ENCODE results near the gene WSB2. TPM values are rescaled to one million over a fixed set of nuclear protein-coding genes. Genes with fewer than 3 reads are reported as not detected.
"Not testable (repeated sequence)": the region's sequence is repeated elsewhere in the genome, so short reads cannot be mapped to it uniquely, and the experiment has no call there.

Gene WSB2
- total RNA-seq, 2 experiments from 2014 or later, result 31.0 to 31.7 TPM

DNA sequence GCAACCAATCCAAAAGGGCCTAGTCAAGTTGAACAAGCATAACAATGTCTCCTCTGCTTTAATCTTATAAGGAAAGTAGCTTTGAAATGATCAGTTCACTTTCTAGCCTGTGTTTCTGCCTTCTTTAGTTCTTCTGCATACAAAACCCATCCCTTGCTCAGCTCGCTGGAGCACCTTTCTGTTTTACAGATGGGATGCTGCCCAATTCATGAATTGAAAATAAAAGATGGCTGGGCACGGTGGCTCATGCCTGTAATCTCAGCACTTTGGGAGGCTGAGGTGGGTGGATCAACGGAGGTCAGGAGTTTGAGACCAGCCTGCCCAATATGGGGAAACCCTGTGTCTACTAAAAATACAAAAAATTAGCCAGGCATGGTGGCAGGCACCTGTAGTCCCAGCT lies 49.0 kb downstream of the WSB2 start:
- intact Hi-C loops (cut with micrococcal nuclease), result no loop called here
- Mint-ChIP-seq H3K27ac (no peak overlapping the region), H3K9me3 (no peaks in the 10 kb centered on the region), H3K27me3 (ENCODE audit: low read depth) (no peaks in the 10 kb centered on the region), H3K4me1 (ENCODE audit: low read depth) (peaks cover 4% of the 10 kb centered on the region), H3K36me3 (ENCODE audit: low read depth) (no peaks in the 10 kb centered on the region), H3K4me3 (no peak overlapping the region)
- DNase-seq, result no peak
- CTCF ChIA-PET, result interaction anchor here (0.9 kb wide), 1 partner anchor 137 kb away, joined by 11 read pairs; no protein-coding TSS in a partner anchor

GRCh38 chr12:118011377-118011776 lies 49.6 kb downstream of the WSB2 start:
- Mint-ChIP-seq H3K9me3 (no peaks in the 10 kb centered on the region), H3K36me3 (ENCODE audit: low read depth) (no peaks in the 10 kb centered on the region), H3K4me1 (ENCODE audit: low read depth) (peaks cover 3% of the 10 kb centered on the region), H3K27ac (no peak overlapping the region), H3K27me3 (ENCODE audit: low read depth) (no peaks in the 10 kb centered on the region), H3K4me3 (no peak overlapping the region)
- intact Hi-C loops (cut with micrococcal nuclease), result no loop called here
- CTCF ChIA-PET, result interaction anchor here (0.9 kb wide), 1 partner anchor 136 kb away, joined by 11 read pairs; no protein-coding TSS in a partner anchor
- DNase-seq, result no peak

GRCh38 chr12:118010903-118011302 lies 50.1 kb downstream of the WSB2 start:
- H3K36me3 Mint-ChIP-seq (ENCODE audit: low read depth), result no peaks in the 10 kb centered on the region
- H3K27ac Mint-ChIP-seq, result no peak overlapping the region
- CTCF ChIA-PET, result no interaction called here
- peaks cover under 1% of the 10 kb centered on the region for H3K4me1 Mint-ChIP-seq (ENCODE audit: low read depth)
- H3K9me3 Mint-ChIP-seq, result no peaks in the 10 kb centered on the region
- intact Hi-C loops (cut with micrococcal nuclease), result no loop called here
- H3K27me3 Mint-ChIP-seq (ENCODE audit: low read depth), result no peaks in the 10 kb centered on the region
- DNase-seq, result no peak
- H3K4me3 Mint-ChIP-seq, result no peak overlapping the region

DNA sequence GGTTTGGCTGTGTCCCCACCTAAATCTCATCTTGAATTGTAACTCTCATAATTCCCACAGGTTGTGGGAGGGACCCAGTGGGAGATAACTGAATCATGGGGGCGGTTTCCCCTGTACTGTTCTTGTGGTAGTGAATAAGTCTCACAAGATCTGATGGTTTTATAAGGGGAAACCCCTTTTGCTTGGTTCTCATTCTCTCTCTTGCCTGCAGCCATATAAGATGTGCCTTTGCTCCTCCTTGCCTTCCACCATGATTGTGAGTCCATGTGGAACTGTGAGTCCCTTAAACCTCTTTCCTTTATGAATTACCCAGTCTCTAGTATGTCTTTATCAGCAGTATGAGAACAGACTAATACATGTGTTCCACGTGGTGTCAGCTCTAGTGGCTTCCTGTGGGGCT lies 61.2 kb downstream of the WSB2 start:
- H3K36me3 Mint-ChIP-seq (ENCODE audit: low read depth); H3K27ac Mint-ChIP-seq; H3K27me3 Mint-ChIP-seq (ENCODE audit: low read depth); intact Hi-C loops (cut with micrococcal nuclease); H3K9me3 Mint-ChIP-seq; H3K4me3 Mint-ChIP-seq; H3K4me1 Mint-ChIP-seq (ENCODE audit: low read depth); CTCF ChIA-PET: not testable (repeated sequence)
- DNase-seq, result peak; percentile 8

- H3K4me1 Mint-ChIP-seq (ENCODE audit: low read depth), result no peaks in the 10 kb centered on the region
Measured at GRCh38 chr12:117998719-117999118, 62.3 kb downstream of the WSB2 start.

DNA sequence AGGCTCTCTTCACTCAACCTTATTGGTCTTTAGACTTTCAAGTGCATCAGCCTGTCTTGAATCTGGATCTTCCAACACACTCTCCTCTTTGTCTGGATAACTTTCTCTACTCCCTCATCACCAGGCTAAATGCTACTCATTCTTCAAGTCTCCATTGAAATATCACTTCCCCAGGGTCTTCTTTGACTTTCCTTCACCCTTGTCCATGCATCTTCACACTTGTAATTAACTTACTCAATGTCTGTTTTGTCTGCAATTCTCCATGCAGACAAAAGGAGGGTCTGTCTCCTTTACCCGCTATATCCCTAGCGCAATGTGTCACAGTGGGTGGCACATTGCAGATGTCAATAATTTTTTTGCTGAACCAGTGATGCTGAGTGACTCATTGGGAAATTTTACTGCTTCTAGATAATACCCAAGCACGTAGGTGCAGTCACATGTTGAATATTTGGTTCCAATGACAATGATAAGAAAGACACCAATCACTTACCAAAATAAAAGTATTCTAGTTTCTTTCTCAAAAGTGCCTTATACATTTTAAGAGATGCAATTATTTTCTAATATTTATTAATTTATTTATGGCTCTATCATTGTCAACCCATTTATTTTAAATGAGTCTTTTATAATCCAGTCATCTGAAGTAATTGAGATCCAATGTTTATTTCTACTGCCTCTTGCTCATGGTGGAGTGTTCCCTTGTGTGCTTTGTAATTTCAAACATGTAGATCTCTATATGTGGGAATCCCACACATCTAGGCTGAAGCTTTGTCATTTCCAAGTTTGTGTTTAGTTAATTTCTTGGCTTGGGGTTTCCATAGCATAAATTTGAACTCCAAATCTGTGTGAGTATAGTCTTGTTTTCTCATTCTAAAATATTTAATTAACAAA lies 66.2 kb downstream of the WSB2 start:
- DNase-seq, result no peak
- Mint-ChIP-seq H3K27ac (no peak overlapping the region), H3K9me3 (peaks cover 5% of the 10 kb centered on the region), H3K4me1 (ENCODE audit: low read depth) (no peaks in the 10 kb centered on the region), H3K36me3 (ENCODE audit: low read depth) (no peaks in the 10 kb centered on the region), H3K4me3 (no peak overlapping the region), H3K27me3 (ENCODE audit: low read depth) (peaks cover 7% of the 10 kb centered on the region)
- CTCF ChIA-PET, result interaction anchor here (0.6 to 1.1 kb wide), 2 partner anchors 120 to 240 kb away, joined by 3 read pairs; no protein-coding TSS in a partner anchor
- intact Hi-C loops (cut with micrococcal nuclease), result no loop called here

More at GRCh38 chr12:117998719-117999118, 62.3 kb downstream of the WSB2 start:
- intact Hi-C loops (cut with micrococcal nuclease), result no loop called here
- no peak overlapping the region for H3K27ac Mint-ChIP-seq
- H3K9me3 Mint-ChIP-seq, result peaks cover 9% of the 10 kb centered on the region
- no peaks in the 10 kb centered on the region for H3K36me3 Mint-ChIP-seq (ENCODE audit: low read depth)
- H3K4me3 Mint-ChIP-seq, result no peak overlapping the region
- CTCF ChIA-PET, result no interaction called here
- DNase-seq, result no peak
- peaks cover 4% of the 10 kb centered on the region for H3K27me3 Mint-ChIP-seq (ENCODE audit: low read depth)

GRCh38 chr12:117986705-117987469 lies 74.1 kb downstream of the WSB2 start:
- no peak overlapping the region for H3K27ac Mint-ChIP-seq
- H3K27me3 Mint-ChIP-seq (ENCODE audit: low read depth), result peaks cover 13% of the 10 kb centered on the region
- H3K4me1 Mint-ChIP-seq (ENCODE audit: low read depth), result peaks cover 3% of the 10 kb centered on the region
- no peak for DNase-seq
- CTCF ChIA-PET, result interaction anchor here (0.5 kb wide), 1 partner anchor 88 kb away, joined by 4 read pairs; no protein-coding TSS in a partner anchor
- no peak overlapping the region for H3K4me3 Mint-ChIP-seq
- intact Hi-C loops (cut with micrococcal nuclease), result no loop called here
- H3K9me3 Mint-ChIP-seq, result peaks cover 6% of the 10 kb centered on the region
- no peaks in the 10 kb centered on the region for H3K36me3 Mint-ChIP-seq (ENCODE audit: low read depth)

DNA sequence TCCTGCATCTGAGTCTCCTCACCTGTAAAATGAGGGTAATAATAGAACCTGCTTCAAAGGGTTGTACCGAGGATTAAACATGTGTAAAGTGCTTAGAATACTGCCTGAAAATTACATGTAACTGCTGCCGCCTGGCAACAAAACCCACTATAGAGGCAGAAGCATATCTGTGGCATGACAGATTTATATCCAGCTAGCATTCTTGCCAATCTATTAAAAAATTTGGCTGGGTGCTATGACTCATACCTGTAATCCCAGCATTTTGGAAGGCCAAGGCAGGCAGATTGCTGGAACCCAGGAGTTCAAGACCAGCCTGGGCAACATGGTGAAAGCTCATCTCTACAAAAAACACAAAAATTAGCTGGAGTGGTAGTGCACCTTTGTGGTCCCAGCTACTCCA lies 75.8 kb downstream of the WSB2 start:
- Mint-ChIP-seq H3K36me3 (ENCODE audit: low read depth) (no peaks in the 10 kb centered on the region), H3K27me3 (ENCODE audit: low read depth) (peaks cover 10% of the 10 kb centered on the region), H3K4me1 (ENCODE audit: low read depth) (peaks cover 3% of the 10 kb centered on the region), H3K4me3 (no peak overlapping the region), H3K27ac (no peak overlapping the region), H3K9me3 (peaks cover 4% of the 10 kb centered on the region)
- intact Hi-C loops (cut with micrococcal nuclease), result no loop called here
- CTCF ChIA-PET, result no interaction called here
- no peak for DNase-seq

Other genes with a start within 250 kb of the WSB2 start
- gene KSR2, start 92.2 kb downstream of the WSB2 start, total RNA-seq, result under 1 TPM in 1 of 2 experiments, not detected in 1; 0.05 TPM
- 10 to 100 TPM; 62.0 to 62.5 TPM for gene RFC5, start 44.5 kb downstream of the WSB2 start, total RNA-seq
- 1 to 10 TPM; 1.7 to 2.4 TPM for gene VSIG10, start 42.8 kb upstream of the WSB2 start, total RNA-seq
- gene PEBP1, start 74.9 kb upstream of the WSB2 start, total RNA-seq, result 100 to 1,000 TPM; 117 to 120 TPM